AG04449 (cell line): Measurements from ENCODE around the gene PRMT5.

ENCODE experiments used
- CTCF ChIA-PET: fragments of 350-600 bp; formaldehyde crosslinking; extraction: SDS; loops from one replicate; lab custom pipeline; 2021; ENCODE audit warnings: antibody characterized with exemption; lab: Yijun Ruan, JAX
- POLR2A ChIA-PET: fragments of 400-600, 350-600 bp; formaldehyde crosslinking; extraction: SDS; loops from one replicate; lab custom pipeline; 2020; ENCODE audit warnings: antibody characterized with exemption, inconsistent platforms; lab: Yijun Ruan, JAX
- DNase-seq: peaks from one replicate; pipeline ENCODE4 v3.0.0-alpha.2; 2010; ENCODE audit warnings: low read depth, low spot score
- H3K4me3 ChIP-seq: 2 replicates; pipeline ENCODE4 v1.5.1; 2011; ENCODE audit warnings: low read depth, mild to moderate bottlenecking, control low read depth, low read length
- CTCF ChIP-seq: IDR thresholded peaks from one replicate; pipeline ENCODE4 v1.5.1; 2011; ENCODE audit warnings: mild to moderate bottlenecking, moderate library complexity, low read length, control low read depth, inconsistent platforms; ENCODE audit not compliant: insufficient read depth; ENCODE audit errors: missing control alignments

PRMT5 gene

GRCh38 chr14:22871224-22872032, 57.7 kb downstream of the PRMT5 start, which contains the start of gene LRP10:
TSS of gene LRP10 (plus strand) at chr14:22871740. CDS start at chr14:22872304, 564 bp downstream.
- no peak for DNase-seq
- POLR2A ChIA-PET, result interaction anchor here (1.0 to 1.7 kb wide), 7 partner anchors 9 to 34 kb away, joined by 3 to 13 read pairs (median 3); partner anchors contain the start of gene REM2
- no peak for TF ChIP-seq CTCF
- H3K4me3 ChIP-seq, result peak within 1 kb of the TSS; percentile 81
- CTCF ChIA-PET, result interaction anchor here (0.6 to 7.9 kb wide), 27 partner anchors 9 to 315 kb away, joined by 3 to 189 read pairs (median 6); partner anchors contain the start of genes RBM23 and REM2

DNA sequence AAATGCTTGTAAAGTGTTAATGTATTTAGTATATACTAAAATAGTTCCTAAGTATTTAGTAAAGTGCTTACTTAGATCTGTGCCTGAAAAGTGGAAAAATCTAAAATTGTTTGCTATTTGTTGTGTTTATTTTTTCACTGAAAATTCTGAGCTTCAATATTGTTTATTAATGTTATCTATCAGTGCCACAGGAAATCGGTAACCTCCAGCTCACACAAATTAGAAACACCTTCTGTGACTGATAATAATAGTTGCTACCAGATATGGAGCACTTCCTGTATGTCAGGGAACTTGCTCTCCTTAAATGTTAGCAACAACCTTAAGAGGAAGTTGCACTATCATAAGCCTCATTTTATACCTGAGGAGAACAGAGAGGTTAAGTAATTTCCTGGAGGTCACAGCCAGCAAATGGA, 58.4 kb downstream of the PRMT5 start:
- no peak for DNase-seq
- no peak for TF ChIP-seq CTCF
- ChIA-PET POLR2A (interaction anchor here (1.0 to 1.7 kb wide), 6 partner anchors 9 to 33 kb away, joined by 3 to 13 read pairs (median 4); partner anchors contain the start of gene REM2), CTCF (interaction anchor here (0.6 to 7.9 kb wide), 14 partner anchors 12 to 315 kb away, joined by 3 to 189 read pairs (median 16); partner anchors contain the start of genes RBM23 and REM2)
- H3K4me3 ChIP-seq, result peak overlapping the region; percentile 81
